ENCODE results near the gene ZDHHC16.
"Not testable (repeated sequence)": the region's sequence is repeated elsewhere in the genome, so short reads cannot be mapped to it uniquely, and the experiment has no call there.

DNA sequence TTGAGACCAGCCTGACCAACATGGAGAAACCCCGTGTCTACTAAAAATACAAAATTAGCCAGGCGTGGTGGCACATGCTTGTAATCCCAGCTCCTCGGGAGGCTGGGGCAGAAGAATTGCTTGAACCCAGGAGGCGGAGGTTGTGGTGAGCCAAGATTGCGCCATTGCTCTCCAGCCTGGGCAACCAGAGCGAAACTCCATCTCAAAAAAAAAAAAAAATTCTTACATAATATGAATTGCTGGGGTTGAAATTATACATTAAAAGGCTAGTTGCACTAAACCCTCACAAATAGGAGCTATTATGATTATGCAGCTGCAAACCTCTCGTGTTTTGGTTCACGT is 22.2 kb upstream of the ZDHHC16 start:
- TF ChIP-seq, protein P1, sequence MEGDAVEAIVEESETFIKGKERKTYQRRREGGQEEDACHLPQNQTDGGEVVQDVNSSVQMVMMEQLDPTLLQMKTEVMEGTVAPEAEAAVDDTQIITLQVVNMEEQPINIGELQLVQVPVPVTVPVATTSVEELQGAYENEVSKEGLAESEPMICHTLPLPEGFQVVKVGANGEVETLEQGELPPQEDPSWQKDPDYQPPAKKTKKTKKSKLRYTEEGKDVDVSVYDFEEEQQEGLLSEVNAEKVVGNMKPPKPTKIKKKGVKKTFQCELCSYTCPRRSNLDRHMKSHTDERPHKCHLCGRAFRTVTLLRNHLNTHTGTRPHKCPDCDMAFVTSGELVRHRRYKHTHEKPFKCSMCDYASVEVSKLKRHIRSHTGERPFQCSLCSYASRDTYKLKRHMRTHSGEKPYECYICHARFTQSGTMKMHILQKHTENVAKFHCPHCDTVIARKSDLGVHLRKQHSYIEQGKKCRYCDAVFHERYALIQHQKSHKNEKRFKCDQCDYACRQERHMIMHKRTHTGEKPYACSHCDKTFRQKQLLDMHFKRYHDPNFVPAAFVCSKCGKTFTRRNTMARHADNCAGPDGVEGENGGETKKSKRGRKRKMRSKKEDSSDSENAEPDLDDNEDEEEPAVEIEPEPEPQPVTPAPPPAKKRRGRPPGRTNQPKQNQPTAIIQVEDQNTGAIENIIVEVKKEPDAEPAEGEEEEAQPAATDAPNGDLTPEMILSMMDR (IDR thresholded peaks at IDR 0.05): not testable (repeated sequence)
- TF ChIP-seq POLR2A (IDR thresholded peaks at IDR 0.05): not testable (repeated sequence)
